Duodenal mucosa (tissue), 2 donors: ENCODE data around the gene PGC.

Experiments used
- H3K27ac ChIP-seq: one replicate; pipeline ENCODE4 v1.7.0; 2013; ENCODE audit warnings: low read depth, low read length
- H3K27me3 ChIP-seq, 2 donors: one replicate each; pipeline ENCODE4 v1.7.0; 2013; ENCODE audit warnings: low read length in 2 of 2, control low read depth in 1 of 2; ENCODE audit not compliant: insufficient read depth in 2 of 2, control insufficient read depth in 1 of 2
- H3K36me3 ChIP-seq, 2 donors: one replicate each; pipeline ENCODE4 v1.7.0; 2013; ENCODE audit warnings: low read length in 2 of 2, control low read depth in 1 of 2; ENCODE audit not compliant: insufficient read depth in 2 of 2, control insufficient read depth in 1 of 2
- H3K4me1 ChIP-seq, 2 donors: one replicate each; pipeline ENCODE4 v1.7.0; 2013; ENCODE audit warnings: low read length in 2 of 2, control low read depth in 1 of 2; ENCODE audit not compliant: insufficient read depth in 2 of 2, control insufficient read depth in 1 of 2
- H3K4me3 ChIP-seq, 2 donors: one replicate each; pipeline ENCODE4 v1.7.0; 2013; ENCODE audit warnings: low read length in 2 of 2, low read depth in 1 of 2
- H3K9ac ChIP-seq, 2 donors: one replicate each; pipeline ENCODE4 v1.7.0; 2013; ENCODE audit warnings: low read length in 2 of 2, low read depth in 1 of 2
- H3K9me3 ChIP-seq, 2 donors: one replicate each; pipeline ENCODE4 v1.7.0; 2013; ENCODE audit warnings: low read length in 2 of 2, control low read depth in 1 of 2; ENCODE audit not compliant: control insufficient read depth in 1 of 2

PGC gene

GRCh38 chr6:41705311-41705995, 41.7 kb downstream of the PGC start:
- Histone ChIP-seq H3K27ac (no peak overlapping the region), H3K27me3 (no peaks in the 10 kb centered on the region), H3K9ac (peak overlapping the region in 1 of 2 donors; percentile 12), H3K4me3 (no peak overlapping the region), H3K9me3 (no peaks in the 10 kb centered on the region), H3K4me1 (peaks cover 23 to 32% of the 10 kb centered on the region in 2 donors), H3K36me3 (no peaks in the 10 kb centered on the region)

- no peaks in the 10 kb centered on the region for H3K27me3 ChIP-seq
- H3K4me3 ChIP-seq: no peak overlapping the region
- H3K36me3 ChIP-seq: no peaks in the 10 kb centered on the region
- H3K27ac ChIP-seq: no peak overlapping the region
- H3K9me3 ChIP-seq: no peaks in the 10 kb centered on the region
- H3K9ac ChIP-seq: no peak overlapping the region
- H3K4me1 ChIP-seq: peaks cover 23 to 32% of the 10 kb centered on the region in 2 donors
Measured at GRCh38 chr6:41704656-41705310, 42.4 kb downstream of the PGC start.

- Histone ChIP-seq H3K4me1 (peaks cover 23 to 32% of the 10 kb centered on the region in 2 donors), H3K9ac (no peak overlapping the region), H3K27me3 (no peaks in the 10 kb centered on the region), H3K27ac (no peak overlapping the region), H3K4me3 (no peak overlapping the region), H3K36me3 (no peaks in the 10 kb centered on the region), H3K9me3 (no peaks in the 10 kb centered on the region)
Measured at GRCh38 chr6:41704028-41704427, 43.2 kb downstream of the PGC start.

DNA sequence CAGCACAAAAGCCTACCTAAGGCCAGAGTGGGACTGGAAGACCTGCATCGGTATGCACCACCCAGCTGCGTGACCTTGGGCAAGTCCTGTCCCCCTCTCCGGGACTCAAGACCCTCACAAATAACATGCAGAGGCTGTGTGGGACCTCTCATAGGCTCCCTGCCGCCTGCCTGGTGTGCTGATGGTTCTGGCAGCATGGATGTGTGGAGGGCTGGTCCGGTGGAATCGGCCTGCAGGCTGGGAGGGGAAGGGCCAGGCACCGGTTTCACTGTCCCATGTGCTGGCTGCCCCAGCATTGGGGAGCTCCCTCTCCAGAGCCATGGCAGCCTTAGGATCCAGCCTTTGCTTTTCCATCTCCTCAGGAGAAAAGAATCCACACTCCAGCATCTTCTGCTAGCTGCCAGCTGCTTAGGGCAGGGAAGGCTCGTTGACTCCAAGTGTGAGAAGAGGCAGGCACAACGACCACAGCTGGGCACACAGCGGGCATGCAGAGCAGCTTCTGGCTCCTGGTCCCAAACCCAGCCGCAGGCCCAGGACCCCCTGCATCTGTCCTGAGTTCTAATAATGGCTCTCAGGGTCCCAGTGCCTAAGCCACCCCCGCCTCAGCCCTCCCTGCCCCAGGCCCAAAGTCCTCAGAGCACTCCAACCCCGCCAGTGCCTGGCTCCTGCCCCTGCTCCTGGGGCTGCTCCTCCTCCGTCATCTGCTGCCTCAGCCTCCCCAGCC, 44.3 kb downstream of the PGC start:
- H3K4me3 ChIP-seq: no peak overlapping the region
- no peak overlapping the region for H3K27ac ChIP-seq
- no peaks in the 10 kb centered on the region for H3K9me3 ChIP-seq
- no peak overlapping the region for H3K9ac ChIP-seq
- H3K36me3 ChIP-seq: peaks cover 0 to 2% of the 10 kb centered on the region in 2 donors
- no peaks in the 10 kb centered on the region for H3K27me3 ChIP-seq
- peaks cover 23 to 28% of the 10 kb centered on the region in 2 donors for H3K4me1 ChIP-seq

DNA sequence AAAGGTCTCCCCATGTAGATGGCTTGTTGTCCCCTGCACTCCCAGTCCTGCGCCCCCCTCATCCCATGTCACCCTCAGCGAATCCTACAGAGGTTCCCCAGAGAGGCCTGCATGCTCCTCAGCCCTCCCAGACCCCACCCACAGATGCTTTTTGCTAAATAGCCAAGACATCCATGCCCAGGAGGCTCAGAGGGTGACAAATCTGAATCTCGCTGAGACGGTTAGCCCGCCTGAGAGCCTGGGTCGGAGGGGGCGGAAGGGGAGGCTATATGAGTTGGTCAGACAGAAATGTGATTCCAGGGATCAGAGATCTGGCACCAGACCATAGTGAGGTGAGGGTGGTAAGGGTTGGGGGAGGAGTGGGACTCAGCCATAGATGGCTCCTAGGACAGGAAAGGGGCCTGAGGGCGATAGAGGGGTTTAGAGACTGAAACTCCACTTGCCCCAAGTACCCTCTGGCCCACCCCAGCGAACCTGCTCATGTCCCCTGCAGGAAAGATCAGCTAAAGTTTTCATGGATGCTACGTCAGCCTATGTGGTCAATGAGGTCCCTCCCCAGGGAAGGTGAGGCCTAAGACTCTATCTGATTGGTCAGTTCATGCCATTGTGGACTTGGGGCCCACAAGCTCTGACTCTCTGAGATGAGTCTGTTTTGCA, 45.0 kb downstream of the PGC start:
- H3K4me1 ChIP-seq: peaks cover 22 to 23% of the 10 kb centered on the region in 2 donors
- no peak overlapping the region for H3K27ac ChIP-seq
- no peak overlapping the region for H3K4me3 ChIP-seq
- H3K27me3 ChIP-seq: no peaks in the 10 kb centered on the region
- peaks cover 0 to 3% of the 10 kb centered on the region in 2 donors for H3K36me3 ChIP-seq
- no peak overlapping the region for H3K9ac ChIP-seq
- no peaks in the 10 kb centered on the region for H3K9me3 ChIP-seq

DNA sequence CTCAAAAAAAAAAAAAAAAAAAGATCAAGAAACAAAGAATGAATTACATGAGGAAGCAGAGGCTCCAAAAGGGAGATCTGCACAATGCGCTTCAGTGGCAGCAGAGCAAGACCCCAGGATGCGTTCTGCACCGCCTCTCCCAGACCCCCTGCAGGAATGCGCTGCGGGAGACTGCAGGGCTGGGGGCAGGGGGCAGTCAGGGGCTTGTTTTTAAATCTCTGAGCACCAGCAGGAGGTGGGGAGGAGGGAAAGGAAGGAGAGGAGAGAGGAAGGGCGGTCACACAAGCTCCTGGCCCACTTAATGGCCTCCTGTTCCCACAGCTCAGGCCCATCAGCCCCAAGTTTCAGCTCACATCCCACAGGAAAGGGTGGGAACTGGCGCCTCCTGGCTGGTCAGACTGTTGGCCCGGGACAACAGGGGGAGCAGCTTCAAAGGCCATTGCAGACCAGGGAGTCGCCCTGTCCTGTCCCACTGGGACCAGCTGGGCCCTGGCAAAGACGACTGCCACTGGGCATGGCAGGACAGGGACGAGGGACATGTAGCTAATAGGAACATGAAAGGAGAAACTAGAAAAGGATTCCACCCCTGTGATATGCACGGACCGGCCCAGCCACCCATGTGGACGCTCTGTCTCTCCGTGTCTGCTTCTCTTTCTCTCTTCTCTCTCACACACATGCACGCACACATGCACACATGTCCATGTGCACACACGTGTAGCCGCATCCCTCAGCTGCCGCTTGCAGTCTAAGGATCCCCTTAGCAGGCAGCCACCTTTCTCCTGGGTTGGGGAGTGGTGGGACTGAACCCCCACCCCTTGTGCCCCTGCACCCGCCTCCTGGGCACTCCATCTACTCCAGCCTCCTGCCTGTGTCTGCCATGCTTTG, 46.5 kb downstream of the PGC start:
- peaks cover 0 to 3% of the 10 kb centered on the region in 2 donors for H3K36me3 ChIP-seq
- no peak overlapping the region for H3K4me3 ChIP-seq
- H3K9me3 ChIP-seq: no peaks in the 10 kb centered on the region
- no peak overlapping the region for H3K9ac ChIP-seq
- H3K27ac ChIP-seq: no peak overlapping the region
- H3K27me3 ChIP-seq: no peaks in the 10 kb centered on the region
- peaks cover 11 to 17% of the 10 kb centered on the region in 2 donors for H3K4me1 ChIP-seq

DNA sequence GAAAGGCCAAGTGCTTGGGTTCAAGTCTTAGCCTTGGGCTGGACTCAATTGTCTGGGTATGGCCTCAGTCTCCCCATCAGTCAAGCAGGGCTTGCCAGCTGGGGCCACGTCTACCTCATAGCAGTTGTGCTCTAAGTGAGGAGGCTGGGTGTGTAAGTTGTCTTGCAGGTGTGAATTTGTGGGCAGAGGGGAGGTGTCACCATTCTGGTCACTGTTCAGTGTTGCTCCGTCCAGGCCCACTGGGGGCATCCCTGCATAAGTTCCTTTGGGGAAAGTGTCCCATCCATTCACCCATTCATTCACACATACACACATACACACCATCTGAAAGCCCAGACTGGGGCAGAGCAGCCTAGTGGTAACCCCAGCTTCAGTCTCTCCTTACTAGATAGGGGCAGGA, 48.1 kb downstream of the PGC start:
- Histone ChIP-seq H3K36me3 (peaks cover 0 to 3% of the 10 kb centered on the region in 2 donors), H3K27me3 (no peaks in the 10 kb centered on the region), H3K9ac (no peak overlapping the region), H3K9me3 (no peaks in the 10 kb centered on the region), H3K4me1 (peaks cover 0 to 3% of the 10 kb centered on the region in 2 donors), H3K27ac (no peak overlapping the region), H3K4me3 (no peak overlapping the region)

DNA sequence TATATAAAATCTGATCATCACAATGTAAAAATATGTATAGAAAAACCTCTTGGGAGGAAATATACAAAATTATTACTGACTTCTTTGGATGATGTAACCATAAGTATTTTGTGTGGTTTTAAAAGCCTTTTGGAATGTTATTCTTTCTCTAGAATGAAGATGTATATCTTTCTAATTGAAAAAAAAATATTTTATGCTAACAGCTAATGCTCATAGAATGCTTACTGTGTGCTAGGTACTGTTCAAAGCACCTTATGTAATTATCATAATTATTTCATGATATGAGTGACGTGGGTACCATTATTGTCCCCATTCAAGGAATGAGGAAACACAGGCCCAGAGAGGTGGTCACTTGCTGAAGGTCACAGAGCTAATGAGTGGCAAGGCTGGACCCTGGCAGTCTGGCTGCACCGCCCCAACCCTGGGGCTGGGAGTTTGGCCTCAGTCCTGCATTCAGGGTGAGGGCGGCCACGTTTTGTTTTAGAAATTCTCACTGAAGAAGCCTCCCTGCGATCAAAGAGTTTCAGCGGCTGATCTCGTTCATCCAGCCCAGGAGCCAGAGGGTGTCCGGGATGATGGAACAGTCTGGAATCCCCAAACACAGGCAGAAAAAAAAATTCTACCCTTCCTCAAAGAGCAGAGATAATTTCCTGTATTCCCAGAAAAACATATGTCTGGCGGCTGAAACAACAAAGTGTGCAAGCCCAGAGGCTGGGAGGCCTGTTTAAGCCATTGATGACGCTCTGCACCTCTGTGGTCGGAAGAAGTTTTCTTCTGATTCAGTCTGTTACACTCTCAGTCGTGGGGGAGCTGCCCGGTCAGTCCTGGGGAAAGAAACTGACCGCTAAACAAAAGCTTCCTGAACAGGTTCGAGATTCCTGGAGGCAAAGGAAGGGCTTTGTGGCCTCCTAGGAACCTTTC, 49.1 kb downstream of the PGC start:
- Histone ChIP-seq H3K27me3 (no peaks in the 10 kb centered on the region), H3K36me3 (peaks cover 0 to 3% of the 10 kb centered on the region in 2 donors), H3K27ac (no peak overlapping the region), H3K4me3 (no peak overlapping the region), H3K4me1 (no peaks in the 10 kb centered on the region), H3K9me3 (no peaks in the 10 kb centered on the region), H3K9ac (no peak overlapping the region)

- Histone ChIP-seq H3K9ac (no peak overlapping the region), H3K27ac (no peak overlapping the region), H3K4me3 (no peak overlapping the region), H3K36me3 (peaks cover 0 to 3% of the 10 kb centered on the region in 2 donors), H3K27me3 (no peaks in the 10 kb centered on the region), H3K9me3 (no peaks in the 10 kb centered on the region), H3K4me1 (no peaks in the 10 kb centered on the region)
Measured at GRCh38 chr6:41696788-41697187, 50.4 kb downstream of the PGC start.
